ENCODE data around the gene KHDRBS2.
A peak's percentile ranks its signal among the peaks of the same experiment; 100 is the strongest.

The KHDRBS2 gene

GRCh38 chr6:61841958-61842357, 444.1 kb downstream of the KHDRBS2 start:
- in situ Hi-C loops (cut with MboI; ENCODE audit: low sequenced_read_pairs, unreplicated experiment) = no loop called here
- no peak for TF ChIP-seq CTCF (IDR thresholded peaks at IDR 0.05; ENCODE audit: borderline replicate concordance, control extremely low read depth, extremely low read depth, insufficient read depth, missing control alignments)
- DNase-seq (ENCODE audit: low spot score) = no peak

GRCh38 chr6:61835237-61835636, 450.8 kb downstream of the KHDRBS2 start:
- in situ Hi-C loops (cut with MboI; ENCODE audit: low sequenced_read_pairs, unreplicated experiment) = no loop called here
- TF ChIP-seq CTCF (IDR thresholded peaks at IDR 0.05; ENCODE audit: borderline replicate concordance, control extremely low read depth, extremely low read depth, insufficient read depth, missing control alignments) = no peak
- no peak for DNase-seq (ENCODE audit: low spot score)

GRCh38 chr6:61833176-61833755, 452.8 kb downstream of the KHDRBS2 start:
- TF ChIP-seq CTCF (IDR thresholded peaks at IDR 0.05; ENCODE audit: borderline replicate concordance, control extremely low read depth, extremely low read depth, insufficient read depth, missing control alignments) = no peak
- in situ Hi-C loops (cut with MboI; ENCODE audit: low sequenced_read_pairs, unreplicated experiment) = no loop called here

GRCh38 chr6:61817716-61818115, 468.3 kb downstream of the KHDRBS2 start:
- no peak for TF ChIP-seq CTCF (IDR thresholded peaks at IDR 0.05; ENCODE audit: borderline replicate concordance, control extremely low read depth, extremely low read depth, insufficient read depth, missing control alignments)
- in situ Hi-C loops (cut with MboI; ENCODE audit: low sequenced_read_pairs, unreplicated experiment) = no loop called here
- no peak for DNase-seq (ENCODE audit: low spot score)

More at GRCh38 chr6:61833176-61833755, 452.8 kb downstream of the KHDRBS2 start:
- no peak for DNase-seq (ENCODE audit: low spot score)

GRCh38 chr6:61810047-61810446, 476.0 kb downstream of the KHDRBS2 start:
- TF ChIP-seq CTCF (IDR thresholded peaks at IDR 0.05; ENCODE audit: borderline replicate concordance, control extremely low read depth, extremely low read depth, insufficient read depth, missing control alignments) = no peak
- in situ Hi-C loops (cut with MboI; ENCODE audit: low sequenced_read_pairs, unreplicated experiment) = no loop called here
- no peak for DNase-seq (ENCODE audit: low spot score)

GRCh38 chr6:61809004-61809595, 476.9 kb downstream of the KHDRBS2 start:
- DNase-seq (ENCODE audit: low spot score) = peak; percentile 6
- in situ Hi-C loops (cut with MboI; ENCODE audit: low sequenced_read_pairs, unreplicated experiment) = no loop called here
- TF ChIP-seq CTCF (IDR thresholded peaks at IDR 0.05; ENCODE audit: borderline replicate concordance, control extremely low read depth, extremely low read depth, insufficient read depth, missing control alignments) = no peak
